Measurements from ENCODE around the gene TEX44.
A peak's percentile ranks its signal among the peaks of the same experiment; 100 is the strongest.

Gene TEX44

DNA sequence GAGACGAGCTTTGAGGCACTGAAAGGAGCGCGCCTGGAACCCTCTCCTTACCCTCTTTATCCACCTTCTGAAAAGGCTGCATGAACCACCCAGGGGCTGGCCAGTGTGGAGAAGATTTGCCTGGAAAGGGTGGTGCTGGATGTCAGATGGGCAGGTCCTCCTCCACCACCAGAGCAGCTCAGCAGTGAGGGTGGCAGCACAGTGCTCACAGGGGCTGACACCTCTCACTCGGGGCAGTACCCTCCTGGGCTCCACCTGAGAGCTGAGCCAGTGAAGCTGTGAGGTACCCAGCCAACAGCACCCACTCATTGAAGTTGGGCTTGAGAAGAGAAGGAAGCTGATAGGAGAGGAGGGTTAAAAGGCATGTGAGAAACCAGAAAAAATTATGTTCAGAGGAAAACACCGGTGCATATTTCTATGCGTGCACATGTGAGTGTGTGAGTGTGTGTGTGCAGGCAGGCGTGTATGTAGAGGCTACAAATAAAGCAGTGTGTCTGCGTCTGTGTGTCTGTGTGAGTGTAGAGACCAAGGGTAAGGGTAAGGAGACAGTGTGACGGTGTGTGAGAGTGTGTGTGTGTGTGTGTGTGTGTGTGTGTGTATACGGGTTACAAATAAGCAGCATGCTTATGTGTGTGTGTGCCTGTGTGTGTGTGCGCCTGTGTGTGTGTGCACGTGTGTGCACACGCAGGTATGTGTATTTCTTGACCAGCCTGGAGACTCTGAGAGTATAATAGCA, 40.7 kb downstream of the TEX44 start:
- DNase-seq (ENCODE audit: low read depth): no peak

DNA sequence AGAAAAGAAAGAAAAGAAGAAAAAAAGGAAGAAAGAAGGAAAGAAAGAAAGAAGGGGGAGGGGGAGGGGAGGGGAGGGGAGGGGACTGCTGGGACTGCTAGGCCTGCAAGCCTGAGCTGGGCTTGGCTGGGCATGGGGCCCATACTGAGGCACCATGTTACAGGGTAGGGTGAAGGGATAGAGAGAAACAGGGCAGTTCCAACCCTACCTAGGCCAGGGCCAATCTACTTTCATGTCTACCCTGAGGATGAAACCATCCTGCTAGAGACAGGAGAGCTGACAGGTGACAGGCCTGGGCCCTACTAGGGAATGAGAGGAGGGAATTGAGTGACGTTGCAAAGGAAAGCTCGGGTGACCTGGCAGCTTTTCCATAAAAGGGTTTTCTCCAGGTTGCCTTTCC, 41.7 kb downstream of the TEX44 start:
- DNase-seq (ENCODE audit: low read depth): no peak

DNA sequence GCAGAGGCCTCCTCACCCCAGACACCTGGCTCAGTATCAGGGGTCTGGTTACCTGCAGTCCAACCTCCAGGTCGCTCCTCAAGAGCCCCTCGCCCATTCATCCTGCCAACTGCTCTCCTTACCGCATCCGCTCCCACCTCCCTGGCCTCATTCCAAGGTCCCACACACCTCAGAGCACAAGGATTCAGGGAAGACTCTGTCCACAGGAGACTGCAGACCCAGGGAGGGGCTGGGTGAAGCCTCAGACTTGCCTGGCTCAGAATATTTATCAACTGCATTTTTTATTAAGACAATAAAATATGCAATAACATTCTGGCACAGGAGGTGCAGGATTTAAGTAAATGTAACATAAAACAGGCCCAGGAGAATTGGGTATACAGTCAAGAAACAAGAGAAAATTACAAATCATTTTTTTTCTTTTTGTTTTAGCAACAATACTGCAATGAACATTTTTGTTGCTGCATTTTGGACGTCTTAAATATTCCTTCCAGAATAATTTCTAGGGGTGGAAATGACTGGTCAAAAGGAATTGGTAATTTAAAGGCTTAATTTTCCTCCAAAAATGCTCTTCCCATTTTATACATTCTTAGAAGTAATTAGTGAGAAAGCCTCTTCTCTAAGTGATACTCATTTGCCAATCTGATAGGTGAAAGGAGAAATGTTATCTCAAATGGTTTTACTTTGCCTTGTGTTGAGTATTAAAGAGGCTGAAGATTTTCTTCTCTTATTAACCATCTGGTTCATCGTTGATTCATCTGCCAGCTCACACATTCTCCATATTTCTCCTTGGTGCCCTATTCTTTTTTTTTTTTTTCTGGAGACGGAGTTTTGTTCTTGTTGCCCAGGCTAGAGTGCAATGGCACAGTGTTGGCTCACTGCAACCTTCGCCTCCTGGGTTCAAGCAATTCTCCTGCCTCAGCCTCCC, 42.5 kb downstream of the TEX44 start:
- DNase-seq (ENCODE audit: low read depth): peak; percentile 63

GRCh38 chr2:231640241-231640640, 47.6 kb downstream of the TEX44 start:
- no peak for DNase-seq (ENCODE audit: low read depth)

- DNase-seq (ENCODE audit: low read depth): no peak
These were observed 48.0 kb downstream of the TEX44 start for GRCh38 chr2:231640641-231641111.

- DNase-seq (ENCODE audit: low read depth): peak; percentile 98
These were observed 50.2 kb downstream of the TEX44 start for GRCh38 chr2:231642631-231643494.

GRCh38 chr2:231643495-231643888, 50.8 kb downstream of the TEX44 start:
- no peak for DNase-seq (ENCODE audit: low read depth)

All from ELR (cell line).